Measurements from ENCODE around the gene USP49.
"Not testable (repeated sequence)": the region's sequence is repeated elsewhere in the genome, so short reads cannot be mapped to it uniquely, and the experiment has no call there.

USP49 gene

GRCh38 chr6:41895300-41896233 lies at the start of gene USP49:
Gene USP49 (minus strand): TSS chr6:41895375. CDS start chr6:41806983, 88,392 bp downstream.
- DNase-seq = peak; percentile 47

DNA sequence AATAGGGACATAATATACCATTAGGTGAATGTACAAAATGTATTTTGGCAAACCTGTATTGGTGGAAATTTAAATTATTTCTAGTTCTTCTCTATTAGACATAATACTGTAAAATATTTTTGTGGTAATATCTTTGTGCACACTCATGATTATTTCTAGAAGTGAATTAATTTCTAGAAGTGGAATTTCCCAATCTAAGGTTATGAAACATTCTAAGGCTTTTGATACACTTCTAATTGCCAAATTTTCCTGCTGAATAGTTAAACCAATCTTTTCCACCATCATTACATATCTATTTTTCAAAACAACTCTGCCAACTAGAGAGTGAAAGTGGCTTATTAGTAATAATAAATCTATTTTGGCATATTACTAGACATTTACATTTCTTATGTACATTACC lies 48.3 kb upstream of the USP49 start:
- no peak for DNase-seq

GRCh38 chr6:41942882-41943281 lies 47.7 kb upstream of the USP49 start:
- DNase-seq = not testable (repeated sequence)

DNA sequence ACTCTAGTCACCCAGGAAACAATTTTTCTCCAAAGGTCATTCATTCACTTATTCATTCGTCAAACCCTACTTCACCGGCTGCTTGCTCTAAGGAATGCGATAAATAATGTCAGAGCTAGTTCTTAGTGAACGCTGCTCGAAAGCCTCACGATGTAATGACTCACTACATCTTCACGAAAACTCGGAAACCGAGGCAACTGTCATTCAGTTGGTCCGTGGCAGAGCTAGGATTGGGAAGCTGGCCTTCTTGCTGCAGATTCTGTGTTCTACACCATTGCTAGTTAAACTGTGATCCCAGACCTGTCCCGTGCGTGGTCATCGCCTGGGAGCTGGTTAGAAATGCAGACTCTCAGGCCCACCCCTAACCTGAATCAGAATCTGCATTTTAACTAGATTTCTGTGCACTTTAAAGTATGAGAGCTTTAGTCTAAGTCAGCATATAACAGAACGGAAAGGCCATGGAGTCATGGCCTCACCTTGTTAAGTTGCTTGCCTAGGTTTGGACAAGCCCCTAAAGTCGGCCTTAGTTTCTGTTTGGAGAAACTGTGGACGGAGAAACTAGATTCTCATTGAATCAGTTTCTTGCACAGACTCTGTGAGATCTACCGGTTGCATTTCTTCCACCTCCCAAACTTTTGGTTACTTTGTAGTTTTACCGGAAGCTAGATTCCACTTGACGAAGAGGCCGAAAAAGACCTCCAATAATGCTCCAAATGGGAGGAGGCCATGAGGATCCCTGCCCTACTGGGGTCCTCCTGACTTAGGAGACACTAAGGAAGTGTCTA lies 47.1 kb upstream of the USP49 start:
- no peak for DNase-seq

DNA sequence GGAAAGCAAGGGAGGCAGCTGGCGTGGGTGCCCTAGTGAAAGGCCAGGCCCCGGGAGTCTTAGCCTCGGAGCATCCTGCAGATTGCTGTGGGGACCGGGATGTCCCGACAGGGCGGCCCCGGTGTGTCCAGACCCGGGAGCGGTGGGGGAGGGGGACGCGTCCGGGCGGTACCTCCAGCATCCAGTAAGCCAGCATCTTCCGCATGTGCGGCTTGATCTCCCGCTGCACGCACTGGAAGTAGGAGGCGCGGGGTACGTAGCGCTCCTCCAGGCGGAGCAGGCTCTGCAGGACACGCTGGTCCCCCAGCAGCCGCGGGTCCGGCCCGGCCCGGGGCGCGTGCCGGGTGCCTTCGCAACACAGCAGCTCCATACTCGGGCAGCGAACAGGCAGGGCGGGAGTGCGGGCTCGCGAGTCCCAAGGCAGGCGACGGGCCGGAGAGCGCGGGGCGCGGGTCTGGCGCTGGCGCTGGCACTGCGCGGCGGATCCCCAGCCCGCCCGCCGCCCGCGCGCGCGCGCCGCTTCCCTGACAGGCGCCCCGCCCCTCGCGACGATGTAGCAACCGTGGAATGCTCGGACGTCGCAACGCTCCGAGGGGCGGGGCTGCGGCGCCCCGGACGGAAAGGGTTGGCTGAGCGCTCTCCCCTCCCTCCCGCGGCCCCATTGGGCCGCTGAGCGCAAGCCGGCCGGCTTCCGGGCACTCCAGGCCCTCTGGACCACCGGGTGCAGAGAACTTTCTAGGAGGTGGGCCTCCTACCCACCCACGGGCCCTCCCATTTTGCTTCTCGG lies 46.3 kb upstream of the USP49 start, which contains the start of gene CCND3:
CCND3 (minus strand) TSS at position 529 of the 787 bp plus-strand sequence; CDS start at position 370, 159 bp downstream.
- DNase-seq = peak; percentile 55

GRCh38 chr6:41940759-41941279 lies 45.6 kb upstream of the USP49 start:
- DNase-seq = no peak

DNA sequence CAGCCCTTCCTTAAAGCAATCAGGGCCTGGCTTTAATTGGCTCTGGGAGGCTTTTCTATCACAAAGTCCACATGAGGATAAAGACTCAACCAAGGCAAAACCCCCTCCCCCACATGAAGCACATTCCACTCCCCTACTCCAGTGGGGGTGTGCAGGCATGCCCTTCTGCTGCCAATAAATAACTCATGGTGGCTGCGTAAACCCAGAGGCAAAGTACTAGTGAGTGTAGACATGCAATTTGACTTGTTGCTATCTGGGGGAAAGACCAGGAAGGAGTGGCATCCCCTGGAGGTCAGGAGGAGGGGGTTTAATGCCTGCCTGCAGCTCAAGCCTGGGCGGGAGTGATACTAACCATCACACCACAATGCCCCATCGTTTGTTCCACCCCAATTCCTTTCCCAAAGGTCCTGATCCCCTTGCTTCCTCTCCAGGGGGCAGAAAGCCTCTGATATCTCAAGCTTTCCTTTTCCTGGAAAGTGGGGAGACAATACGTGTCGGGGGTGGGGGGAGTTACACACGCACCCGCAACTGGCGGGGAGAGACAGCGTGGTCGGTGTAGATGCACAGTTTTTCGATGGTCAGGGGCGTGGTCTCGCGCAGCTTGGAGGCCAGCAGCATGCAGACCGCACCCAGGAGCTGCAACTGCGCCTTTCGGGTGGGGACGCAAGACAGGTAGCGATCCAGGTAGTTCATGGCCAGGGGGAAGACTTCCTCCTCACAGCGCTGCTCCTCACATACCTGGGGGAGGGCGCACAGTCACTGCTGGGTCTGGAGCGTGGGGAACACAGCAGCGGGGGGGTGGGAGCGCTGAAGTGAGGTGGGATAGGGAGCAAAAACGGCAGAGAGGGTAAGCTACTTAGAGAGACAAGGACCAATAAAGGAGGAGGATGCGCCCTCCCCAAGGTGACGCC lies 44.9 kb upstream of the USP49 start:
- DNase-seq = no peak

- DNase-seq = peak; percentile 68
Measured at GRCh38 chr6:41939176-41939847, 44.1 kb upstream of the USP49 start.

DNA sequence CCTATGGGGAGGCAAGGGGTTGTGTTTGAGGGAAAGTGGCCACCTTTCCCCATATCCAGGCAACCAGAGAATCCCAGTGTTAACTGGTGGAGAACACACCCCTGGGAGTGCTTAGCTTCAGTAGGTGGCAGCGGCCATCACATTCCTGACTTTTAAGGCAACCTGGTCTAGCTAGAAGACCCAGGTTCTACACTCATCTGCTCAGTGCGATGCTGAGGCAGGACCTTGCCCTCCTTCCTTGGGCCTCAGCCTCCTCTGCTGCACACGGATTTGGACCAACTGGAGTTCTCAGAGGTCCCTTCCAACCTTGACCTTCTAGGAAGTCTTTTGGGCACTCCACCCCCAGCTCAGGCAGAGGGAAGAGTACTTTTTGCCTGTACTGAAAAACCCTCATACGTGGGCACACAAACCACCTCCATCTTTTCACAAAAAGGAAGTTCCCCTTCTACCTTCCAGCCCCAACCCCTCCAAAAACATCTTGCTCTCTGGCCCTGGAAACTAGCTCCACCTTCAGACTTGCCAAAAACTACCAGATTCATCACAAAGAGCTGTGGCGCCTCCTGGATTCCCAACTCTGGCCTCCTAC lies 43.5 kb upstream of the USP49 start:
- no peak for DNase-seq

DNA sequence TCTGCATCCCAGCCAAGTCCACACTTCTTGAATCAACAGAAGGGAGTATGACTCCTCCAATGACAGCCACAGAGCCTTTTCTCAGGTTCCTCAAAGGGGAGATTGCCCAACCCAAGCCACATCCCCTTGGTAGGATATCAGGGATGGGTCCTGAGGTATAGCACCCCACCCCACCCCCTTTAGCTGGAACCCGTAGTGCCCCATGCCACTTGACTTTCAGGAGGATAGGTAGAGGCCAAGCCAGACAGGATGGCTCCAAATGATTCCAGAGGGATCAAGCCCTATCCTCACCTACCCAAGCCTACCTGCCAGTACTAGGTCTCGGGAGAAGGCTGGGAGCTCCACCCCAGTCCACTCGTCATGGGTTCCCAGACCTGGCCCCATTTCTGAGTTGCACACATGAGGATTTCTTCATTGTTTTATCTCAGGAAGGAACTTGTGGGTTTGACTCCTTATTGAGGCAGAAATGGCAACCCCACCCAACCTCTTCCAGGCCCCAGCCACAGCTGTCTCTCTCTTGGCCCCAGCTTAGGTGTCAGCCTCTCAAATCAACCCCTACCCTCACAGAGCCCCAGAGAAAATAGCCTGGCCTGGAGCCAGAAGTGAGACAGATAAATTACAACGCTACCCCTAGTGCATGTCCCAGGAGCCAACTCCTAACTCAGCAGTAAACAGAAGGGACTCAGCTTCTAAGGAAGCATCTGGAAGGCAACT lies 42.8 kb upstream of the USP49 start:
- peak; percentile 79 for DNase-seq

DNA sequence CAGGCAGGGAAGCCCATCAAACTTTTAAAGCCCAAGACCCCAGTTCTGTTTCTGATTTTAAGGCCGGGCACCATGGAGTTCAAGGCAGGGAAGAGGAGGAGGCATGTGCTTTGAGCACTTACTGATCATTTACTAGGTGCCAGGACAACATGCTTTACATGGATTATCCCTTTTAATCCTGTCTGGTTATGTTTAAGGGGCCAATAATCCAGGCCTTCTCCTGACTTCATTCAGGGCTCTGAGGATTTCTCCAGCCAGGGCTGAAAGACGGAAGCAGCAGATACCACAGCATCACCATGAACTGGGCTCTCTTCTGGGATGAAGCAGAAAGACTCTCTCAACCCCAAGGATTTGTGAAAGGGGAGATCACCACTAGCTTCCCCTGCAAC lies 42.3 kb upstream of the USP49 start:
- no peak for DNase-seq

DNA sequence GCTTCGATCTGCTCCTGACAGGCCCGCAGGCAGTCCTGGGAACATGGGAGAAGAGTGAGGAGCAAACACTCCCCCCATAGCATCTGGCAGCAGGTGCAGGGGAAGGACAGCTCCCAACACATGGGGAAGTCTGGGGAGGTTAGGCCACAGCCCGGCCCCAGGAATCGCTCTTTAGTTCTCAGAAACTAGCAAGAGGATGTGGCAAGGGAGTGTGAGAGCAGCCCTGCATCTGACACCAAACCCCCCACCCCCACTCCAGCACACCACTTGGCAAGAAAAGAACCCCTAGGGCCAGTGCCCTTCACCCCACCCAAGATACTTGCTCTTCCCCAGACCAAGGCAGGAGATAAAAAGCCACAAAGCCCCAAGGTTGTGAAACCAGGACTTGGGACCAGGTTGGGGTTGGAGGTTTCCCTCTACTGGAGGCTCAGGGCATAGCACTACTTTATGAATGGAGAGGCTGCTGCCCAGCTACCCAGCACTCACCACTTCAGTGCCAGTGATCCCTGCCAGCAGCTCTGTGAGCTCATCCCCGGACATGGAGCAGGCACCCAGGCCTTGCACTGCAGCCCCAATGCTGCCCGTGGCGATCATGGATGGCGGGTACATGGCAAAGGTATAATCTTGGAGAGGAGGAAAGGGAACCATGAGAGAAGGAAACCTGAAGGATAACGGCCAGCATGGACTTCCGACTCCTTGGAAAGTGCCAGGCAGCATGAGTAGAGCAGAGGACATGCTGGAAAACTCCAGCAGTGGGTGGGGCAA lies 41.1 kb upstream of the USP49 start:
- peak; percentile 90 for DNase-seq

- no peak for DNase-seq
Measured at GRCh38 chr6:41935685-41936072, 40.5 kb upstream of the USP49 start.

DNA sequence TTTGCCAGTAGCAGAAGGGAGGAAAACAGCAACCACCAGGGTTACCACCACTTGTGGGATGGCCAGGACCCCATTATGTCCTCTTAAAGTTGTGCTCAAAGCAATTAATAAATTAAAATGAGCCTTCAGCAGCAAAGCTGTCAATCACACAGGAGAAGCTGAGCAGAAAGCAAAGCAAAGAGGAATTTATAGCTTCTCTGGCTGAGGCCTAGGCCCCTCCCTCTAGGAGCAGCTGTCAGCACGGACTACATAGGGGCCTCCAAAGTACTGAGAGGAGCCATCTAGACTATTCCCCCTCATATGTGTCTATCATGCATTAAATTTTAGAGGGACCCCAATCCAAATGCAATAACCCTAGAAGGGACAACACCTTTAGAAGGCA lies 40.0 kb upstream of the USP49 start:
- no peak for DNase-seq

GRCh38 chr6:41934278-41935192 lies 39.4 kb upstream of the USP49 start:
- DNase-seq = no peak

GRCh38 chr6:41932378-41932777 lies 37.2 kb upstream of the USP49 start:
- DNase-seq = no peak

GRCh38 chr6:41931792-41932191 lies 36.6 kb upstream of the USP49 start:
- no peak for DNase-seq

- DNase-seq = no peak
Measured at GRCh38 chr6:41929924-41930323, 34.7 kb upstream of the USP49 start.
